Measurements from ENCODE around the gene SH3D21.

GRCh38 chr1:36321119-36321951, 15.2 kb downstream of the SH3D21 start:
- TF ChIP-seq EZH2 (IDR thresholded peaks at IDR 0.05; ENCODE audit: borderline replicate concordance, insufficient read depth, low read length, poor library complexity, severe bottlenecking) (no peak), CTCF (IDR thresholded peaks at IDR 0.05; ENCODE audit: poor library complexity, severe bottlenecking) (no peak), EP300 (conservative IDR thresholded peaks at IDR 0.05; ENCODE audit: poor library complexity, severe bottlenecking) (no peak), TAF1 (IDR thresholded peaks at IDR 0.05; ENCODE audit: low read depth) (no peak), POLR2AphosphoS5 (IDR thresholded peaks at IDR 0.05) (no peak)

Data from neural cell (in vitro differentiated cells).